Esophagus squamous epithelium (tissue), 4 donors: ENCODE data around the gene EOMES.

Experiments
- CTCF ChIP-seq, 6 experiments: fragments of 450-650 bp in 4 of 6; fragments of 200-600 bp in 2 of 6; sonication (generic) in 2 of 6; IDR thresholded peaks; one replicate each; pipeline ENCODE4 v1.5.1; 2016 to 2019; ENCODE audit warnings: antibody characterized with exemption in 6 of 6, mild to moderate bottlenecking in 4 of 6, moderate library complexity in 4 of 6
- POLR2A ChIP-seq, 4 donors: fragments of 450-650 bp; IDR thresholded peaks; one replicate each; pipeline ENCODE4 v1.6.1; 2017; ENCODE audit warnings: antibody characterized with exemption in 4 of 4, mild to moderate bottlenecking in 4 of 4, moderate library complexity in 3 of 4

GRCh38 chr3:27684302-27684701 lies 37.8 kb downstream of the EOMES start:
- TF ChIP-seq POLR2A (IDR thresholded peaks at IDR 0.05) (no peak), CTCF (IDR thresholded peaks at IDR 0.05) (no peak)
